ENCODE measurements around the gene TACC2.

DNA sequence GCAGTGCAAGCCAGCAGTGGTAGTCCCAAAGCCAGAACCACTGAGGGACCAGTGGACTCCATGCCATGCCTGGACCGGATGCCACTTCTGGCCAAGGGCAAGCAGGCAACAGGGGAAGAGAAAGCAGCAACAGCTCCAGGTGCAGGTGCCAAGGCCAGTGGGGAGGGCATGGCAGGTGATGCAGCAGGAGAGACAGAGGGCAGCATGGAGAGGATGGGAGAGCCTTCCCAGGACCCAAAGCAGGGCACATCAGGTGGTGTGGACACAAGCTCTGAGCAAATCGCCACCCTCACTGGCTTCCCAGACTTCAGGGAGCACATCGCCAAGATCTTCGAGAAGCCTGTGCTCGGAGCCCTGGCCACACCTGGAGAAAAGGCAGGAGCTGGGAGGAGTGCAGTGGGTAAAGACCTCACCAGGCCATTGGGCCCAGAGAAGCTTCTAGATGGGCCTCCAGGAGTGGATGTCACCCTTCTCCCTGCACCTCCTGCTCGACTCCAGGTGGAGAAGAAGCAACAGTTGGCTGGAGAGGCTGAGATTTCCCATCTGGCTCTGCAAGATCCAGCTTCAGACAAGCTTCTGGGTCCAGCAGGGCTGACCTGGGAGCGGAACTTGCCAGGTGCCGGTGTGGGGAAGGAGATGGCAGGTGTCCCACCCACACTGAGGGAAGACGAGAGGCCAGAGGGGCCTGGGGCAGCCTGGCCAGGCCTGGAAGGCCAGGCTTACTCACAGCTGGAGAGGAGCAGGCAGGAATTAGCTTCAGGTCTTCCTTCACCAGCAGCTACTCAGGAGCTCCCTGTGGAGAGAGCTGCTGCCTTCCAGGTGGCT is 97.7 kb downstream of the TACC2 start:
- TF ChIP-seq, protein P1, sequence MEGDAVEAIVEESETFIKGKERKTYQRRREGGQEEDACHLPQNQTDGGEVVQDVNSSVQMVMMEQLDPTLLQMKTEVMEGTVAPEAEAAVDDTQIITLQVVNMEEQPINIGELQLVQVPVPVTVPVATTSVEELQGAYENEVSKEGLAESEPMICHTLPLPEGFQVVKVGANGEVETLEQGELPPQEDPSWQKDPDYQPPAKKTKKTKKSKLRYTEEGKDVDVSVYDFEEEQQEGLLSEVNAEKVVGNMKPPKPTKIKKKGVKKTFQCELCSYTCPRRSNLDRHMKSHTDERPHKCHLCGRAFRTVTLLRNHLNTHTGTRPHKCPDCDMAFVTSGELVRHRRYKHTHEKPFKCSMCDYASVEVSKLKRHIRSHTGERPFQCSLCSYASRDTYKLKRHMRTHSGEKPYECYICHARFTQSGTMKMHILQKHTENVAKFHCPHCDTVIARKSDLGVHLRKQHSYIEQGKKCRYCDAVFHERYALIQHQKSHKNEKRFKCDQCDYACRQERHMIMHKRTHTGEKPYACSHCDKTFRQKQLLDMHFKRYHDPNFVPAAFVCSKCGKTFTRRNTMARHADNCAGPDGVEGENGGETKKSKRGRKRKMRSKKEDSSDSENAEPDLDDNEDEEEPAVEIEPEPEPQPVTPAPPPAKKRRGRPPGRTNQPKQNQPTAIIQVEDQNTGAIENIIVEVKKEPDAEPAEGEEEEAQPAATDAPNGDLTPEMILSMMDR (IDR thresholded peaks at IDR 0.05; ENCODE audit: borderline replicate concordance, extremely low read depth, low read length, poor library complexity, severe bottlenecking), result no peak
- no peak for TF ChIP-seq EZH2 (IDR thresholded peaks at IDR 0.05; ENCODE audit: borderline replicate concordance, low read depth, low read length, severe bottlenecking)

All from DND-41 (cell line).